Karpas-422 (cell line): Measurements from ENCODE around the gene DCBLD1. TPM values are rescaled to one million over a fixed set of nuclear protein-coding genes. Genes with fewer than 3 reads are reported as not detected.

Experiments used
- DNase-seq: peaks from one replicate; pipeline ENCODE4 v3.0.0-alpha.2; 2015
- H2AFZ ChIP-seq: fragments of 200-600 bp; sonication (generic); 2 replicates; pipeline ENCODE4 v1.6.1; 2014; ENCODE audit warnings: antibody characterized with exemption, low read length, mixed read lengths
- H3K27ac ChIP-seq: fragments of 200-600 bp; sonication (generic); 2 replicates; pipeline ENCODE4 v1.5.1; 2014; ENCODE audit warnings: mild to moderate bottlenecking, low read length, moderate library complexity
- H3K27me3 ChIP-seq: fragments of 200-600 bp; sonication (generic); 2 replicates; pipeline ENCODE4 v1.6.1; 2014; ENCODE audit warnings: low read length, mixed read lengths
- H3K36me3 ChIP-seq: fragments of 200-600 bp; sonication (generic); 2 replicates; pipeline ENCODE4 v1.6.1; 2014; ENCODE audit warnings: low read length, mixed read lengths; ENCODE audit not compliant: insufficient read depth
- H3K4me1 ChIP-seq: fragments of 200-600 bp; sonication (generic); 2 replicates; pipeline ENCODE4 v1.6.1; 2014; ENCODE audit warnings: mild to moderate bottlenecking, low read length, mixed read lengths
- H3K4me2 ChIP-seq: fragments of 200-600 bp; sonication (generic); 2 replicates; pipeline ENCODE4 v1.6.1; 2014; ENCODE audit warnings: low read length, low read depth, mild to moderate bottlenecking; ENCODE audit not compliant: poor library complexity, severe bottlenecking
- H3K4me3 ChIP-seq: fragments of 200-600 bp; sonication (generic); 2 replicates; pipeline ENCODE4 v1.5.1; 2014; ENCODE audit warnings: mild to moderate bottlenecking, antibody characterized with exemption, low read length, mixed read lengths
- H3K79me2 ChIP-seq: fragments of 200-600 bp; sonication (generic); 2 replicates; pipeline ENCODE4 v1.6.1; 2014; ENCODE audit warnings: mild to moderate bottlenecking, low read length, mixed read lengths
- H3K9ac ChIP-seq: fragments of 200-600 bp; sonication (generic); 2 replicates; pipeline ENCODE4 v1.6.0; 2014; ENCODE audit warnings: low read length
- H3K9me2 ChIP-seq: fragments of 200-600 bp; sonication (generic), shearing (Covaris generic); replicated peaks from 2 replicates; pipeline ENCODE4 v1.6.0; 2014; ENCODE audit warnings: mild to moderate bottlenecking, low read length, moderate library complexity; ENCODE audit not compliant: insufficient read depth
- H3K9me3 ChIP-seq: fragments of 300-700, 200-600 bp; sonication (generic); 2 replicates; pipeline ENCODE4 v1.6.1; 2014; ENCODE audit warnings: low read length, mixed read lengths
- H4K20me1 ChIP-seq: fragments of 200-600 bp; sonication (generic); 2 replicates; pipeline ENCODE4 v1.6.1; 2014; ENCODE audit warnings: mild to moderate bottlenecking, antibody characterized with exemption, low read length, low read depth; ENCODE audit not compliant: insufficient read depth
- total RNA-seq: library from RNA; depleted of rRNA; stranded (reverse); fragments of >200 nt; shearing (Covaris generic); gene quantifications from 2 replicates; pipeline ENCODE4 v1.2.3, GENCODE V29; 2014; ENCODE audit warnings: low replicate concordance

DCBLD1 gene
- total RNA-seq, 1 experiment from 2014 or later, result not detected

- Histone ChIP-seq H3K27me3 (no peaks in the 10 kb centered on the region), H3K4me3 (no peak overlapping the region), H2AFZ (no peak overlapping the region), H3K4me2 (no peak overlapping the region), H3K27ac (no peak overlapping the region), H3K79me2 (no peaks in the 10 kb centered on the region), H3K36me3 (no peaks in the 10 kb centered on the region), H3K9me3 (no peaks in the 10 kb centered on the region), H4K20me1 (no peaks in the 10 kb centered on the region), H3K9ac (no peak overlapping the region), H3K9me2 (no peaks in the 10 kb centered on the region), H3K4me1 (peaks cover 9% of the 10 kb centered on the region)
- no peak for DNase-seq
Observed at GRCh38 chr6:117480651-117481050, 1.8 kb upstream of the DCBLD1 start.

GRCh38 chr6:117481278-117481925 is 1.1 kb upstream of the DCBLD1 start:
- Histone ChIP-seq H3K9me3 (no peaks in the 10 kb centered on the region), H3K4me3 (no peak overlapping the region), H3K4me2 (no peak overlapping the region), H3K79me2 (no peaks in the 10 kb centered on the region), H3K4me1 (peaks cover 9% of the 10 kb centered on the region), H3K9ac (no peak overlapping the region), H3K36me3 (no peaks in the 10 kb centered on the region), H3K9me2 (no peaks in the 10 kb centered on the region), H4K20me1 (no peaks in the 10 kb centered on the region), H3K27me3 (no peaks in the 10 kb centered on the region), H3K27ac (no peak overlapping the region), H2AFZ (no peak overlapping the region)
- no peak for DNase-seq

- Histone ChIP-seq H4K20me1 (no peaks in the 10 kb centered on the region), H3K27ac (no peak overlapping the region), H3K27me3 (no peaks in the 10 kb centered on the region), H3K4me1 (peaks cover 9% of the 10 kb centered on the region), H3K9me3 (no peaks in the 10 kb centered on the region), H2AFZ (no peak overlapping the region), H3K4me3 (no peak overlapping the region), H3K9me2 (no peaks in the 10 kb centered on the region), H3K4me2 (no peak overlapping the region), H3K79me2 (no peaks in the 10 kb centered on the region), H3K36me3 (no peaks in the 10 kb centered on the region), H3K9ac (no peak overlapping the region)
- no peak for DNase-seq
Observed at GRCh38 chr6:117481926-117482239, 591 bp upstream of the DCBLD1 start.

GRCh38 chr6:117483004-117483644 is 650 bp downstream of the DCBLD1 start:
- Histone ChIP-seq H4K20me1 (no peaks in the 10 kb centered on the region), H3K79me2 (no peaks in the 10 kb centered on the region), H3K9me2 (no peaks in the 10 kb centered on the region), H3K9me3 (no peaks in the 10 kb centered on the region), H3K27ac (no peak overlapping the region), H3K4me2 (no peak overlapping the region), H3K4me1 (peaks cover 9% of the 10 kb centered on the region), H3K36me3 (no peaks in the 10 kb centered on the region), H3K4me3 (no peak overlapping the region), H3K27me3 (no peaks in the 10 kb centered on the region), H2AFZ (no peak overlapping the region), H3K9ac (no peak overlapping the region)
- no peak for DNase-seq

- H3K9me3 ChIP-seq, result no peaks in the 10 kb centered on the region
- no peak overlapping the region for H3K27ac ChIP-seq
- no peak for DNase-seq
Observed at GRCh38 chr6:117483645-117484016, 1.2 kb downstream of the DCBLD1 start.

GRCh38 chr6:117484052-117484646 is 1.7 kb downstream of the DCBLD1 start:
- no peaks in the 10 kb centered on the region for H3K9me2 ChIP-seq
- no peak overlapping the region for H3K4me3 ChIP-seq
- no peak overlapping the region for H3K9ac ChIP-seq
- DNase-seq, result no peak
- H3K79me2 ChIP-seq, result no peaks in the 10 kb centered on the region
- no peaks in the 10 kb centered on the region for H3K36me3 ChIP-seq
- H3K27ac ChIP-seq, result no peak overlapping the region
- H2AFZ ChIP-seq, result no peak overlapping the region
- H3K27me3 ChIP-seq, result no peaks in the 10 kb centered on the region
- H3K4me1 ChIP-seq, result peaks cover 9% of the 10 kb centered on the region
- H3K4me2 ChIP-seq, result no peak overlapping the region
- no peaks in the 10 kb centered on the region for H3K9me3 ChIP-seq
- no peaks in the 10 kb centered on the region for H4K20me1 ChIP-seq

More at GRCh38 chr6:117483645-117484016, 1.2 kb downstream of the DCBLD1 start:
- H3K9me2 ChIP-seq, result no peaks in the 10 kb centered on the region
- H3K4me3 ChIP-seq, result no peak overlapping the region
- peaks cover 9% of the 10 kb centered on the region for H3K4me1 ChIP-seq
- no peaks in the 10 kb centered on the region for H4K20me1 ChIP-seq
- no peaks in the 10 kb centered on the region for H3K79me2 ChIP-seq
- no peak overlapping the region for H3K9ac ChIP-seq
- no peak overlapping the region for H2AFZ ChIP-seq
- H3K27me3 ChIP-seq, result no peaks in the 10 kb centered on the region
- no peaks in the 10 kb centered on the region for H3K36me3 ChIP-seq
- H3K4me2 ChIP-seq, result no peak overlapping the region

- Histone ChIP-seq H3K79me2 (no peaks in the 10 kb centered on the region), H3K36me3 (no peaks in the 10 kb centered on the region), H3K9ac (no peak overlapping the region), H3K27me3 (no peaks in the 10 kb centered on the region), H3K9me2 (no peaks in the 10 kb centered on the region), H3K9me3 (no peaks in the 10 kb centered on the region), H3K4me3 (no peak overlapping the region), H3K4me1 (peaks cover 9% of the 10 kb centered on the region), H4K20me1 (no peaks in the 10 kb centered on the region), H3K4me2 (no peak overlapping the region), H2AFZ (no peak overlapping the region), H3K27ac (no peak overlapping the region)
- no peak for DNase-seq
Observed at GRCh38 chr6:117485433-117485832, 3.0 kb downstream of the DCBLD1 start.

GRCh38 chr6:117487821-117488220 is 5.3 kb downstream of the DCBLD1 start:
- Histone ChIP-seq H3K4me1 (peaks cover 9% of the 10 kb centered on the region), H3K79me2 (no peaks in the 10 kb centered on the region)
- DNase-seq, result no peak

More at GRCh38 chr6:117487821-117488220, 5.3 kb downstream of the DCBLD1 start:
- H3K27me3 ChIP-seq, result no peaks in the 10 kb centered on the region
- H3K27ac ChIP-seq, result no peak overlapping the region
- H3K9me3 ChIP-seq, result no peaks in the 10 kb centered on the region
- no peaks in the 10 kb centered on the region for H4K20me1 ChIP-seq
- H3K4me2 ChIP-seq, result no peak overlapping the region
- no peak overlapping the region for H3K4me3 ChIP-seq
- H3K9me2 ChIP-seq, result no peaks in the 10 kb centered on the region
- no peaks in the 10 kb centered on the region for H3K36me3 ChIP-seq
- no peak overlapping the region for H3K9ac ChIP-seq
- no peak overlapping the region for H2AFZ ChIP-seq
